K562 (cell line): ENCODE data around the gene STX7.

Experiments
- EZH2 ChIP-seq: IDR thresholded peaks from 2 replicates; pipeline ENCODE4 v1.6.1; 2012; ENCODE audit warnings: low read depth, mild to moderate bottlenecking, inconsistent platforms, low read length, borderline replicate concordance
- IFI16 ChIP-seq: fragments of 250-450 bp; sonication (Bioruptor Pico); IDR thresholded peaks from 2 replicates; pipeline ENCODE4 v2.1.2; 2022; ENCODE audit warnings: mild to moderate bottlenecking, inconsistent platforms
- KLF6 ChIP-seq: fragments of 250-450 bp; sonication (Bioruptor Pico); IDR thresholded peaks from 2 replicates; pipeline ENCODE4 v1.4.0; 2020; ENCODE audit warnings: mild to moderate bottlenecking, moderate library complexity, borderline replicate concordance
- MBD2 ChIP-seq: sonication (generic); IDR thresholded peaks from 2 replicates; pipeline ENCODE4 v1.6.1; 2016; ENCODE audit warnings: low read depth, borderline replicate concordance
- RNF2 ChIP-seq: sonication (generic); IDR thresholded peaks from 2 replicates; pipeline ENCODE4 v1.6.1; 2016
- SIN3A ChIP-seq, 2 experiments: fragments of 150-350 bp in 1 of 2; IDR thresholded peaks; 2 replicates each; pipeline ENCODE4 v1.6.1; 2011 to 2016; ENCODE audit warnings: borderline replicate concordance in 2 of 2, low read depth in 2 of 2, low read length in 2 of 2, mild to moderate bottlenecking in 2 of 2, moderate library complexity in 2 of 2; ENCODE audit not compliant: control insufficient read depth in 1 of 2
- SMAD3 ChIP-seq: fragments of 450-650 bp; formaldehyde crosslinking; conservative IDR thresholded peaks from 2 replicates; pipeline ENCODE4 v1.4.0; 2020; ENCODE audit warnings: mild to moderate bottlenecking
- TCF7 ChIP-seq: sonication (generic); IDR thresholded peaks from 2 replicates; pipeline ENCODE4 v1.6.1; 2016; ENCODE audit warnings: antibody characterized with exemption, borderline replicate concordance
- ZNF282 ChIP-seq: sonication (generic); formaldehyde crosslinking; IDR thresholded peaks from 2 replicates; pipeline ENCODE4 v1.8.1; 2023; ENCODE audit warnings: missing genetic modification reagents
- TF ChIP-seq, protein P1 (sequence below), 2 experiments: fragments of 450-650 bp in 1 of 2; sonication (generic) in 1 of 2; formaldehyde crosslinking in 1 of 2; IDR thresholded peaks; 2 replicates each; pipeline versions ENCODE4 v1.7.1 to v1.9.0; 2016 to 2022; ENCODE audit warnings: inconsistent platforms in 1 of 2, mild to moderate bottlenecking in 1 of 2, missing genetic modification reagents in 1 of 2
- TF ChIP-seq, protein P2 (sequence below), 3 experiments: IDR thresholded peaks in 2 of 3; conservative IDR thresholded peaks in 1 of 3; 2 replicates each; pipeline ENCODE4 v1.5.1; 2011 to 2012; ENCODE audit warnings: low read length in 3 of 3, mild to moderate bottlenecking in 3 of 3, control low read depth in 2 of 3, improper control_type of control experiment in 1 of 3, inconsistent platforms in 1 of 3, low read depth in 1 of 3, mixed read lengths in 1 of 3, moderate library complexity in 1 of 3; ENCODE audit not compliant: insufficient read depth in 2 of 3
- TF ChIP-seq, protein P3 (sequence below), 2 experiments: fragments of 450-650 bp in 1 of 2; sonication (generic) in 1 of 2; formaldehyde crosslinking in 1 of 2; IDR thresholded peaks in 1 of 2; conservative IDR thresholded peaks in 1 of 2; 2 replicates each; pipeline versions ENCODE4 v1.6.1 to v1.8.1; 2016 to 2023; ENCODE audit warnings: mild to moderate bottlenecking in 2 of 2, moderate library complexity in 2 of 2, inconsistent platforms in 1 of 2, missing genetic modification reagents in 1 of 2
- TF ChIP-seq, protein P4 (sequence below): fragments of 450-650 bp; formaldehyde crosslinking; IDR thresholded peaks from 2 replicates; pipeline ENCODE4 v1.4.0; 2020; ENCODE audit warnings: mild to moderate bottlenecking, mixed read lengths
- TF ChIP-seq, protein P5 (sequence below): fragments of 450-650 bp; formaldehyde crosslinking; IDR thresholded peaks from 2 replicates; pipeline ENCODE4 v1.4.0; 2022; ENCODE audit warnings: missing genetic modification characterization

DNA sequence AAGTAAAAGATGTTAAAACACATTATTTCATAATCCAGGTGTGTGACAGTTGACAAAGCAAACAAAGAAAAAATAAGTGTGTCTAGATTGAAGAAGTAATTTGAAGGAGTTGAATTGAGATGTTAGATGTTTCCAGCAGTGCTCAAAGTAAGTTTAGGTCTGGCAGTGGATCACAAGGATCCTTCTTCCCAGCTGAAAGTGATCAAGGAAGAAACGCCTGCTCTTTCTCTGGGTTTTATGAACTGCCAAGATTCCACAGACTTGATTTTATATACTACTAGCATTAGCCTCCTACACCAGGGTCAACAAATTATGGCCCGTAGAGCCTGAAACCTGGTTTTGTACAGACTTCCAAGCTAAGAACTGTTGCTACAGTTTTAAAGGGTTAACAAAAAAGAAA, 30.3 kb downstream of the STX7 start:
- TF ChIP-seq MBD2 (no peak), SMAD3 (CRISPR knock-in tag) (no peak), ZNF282 (CRISPR knock-in tag) (no peak), EZH2 (no peak), RNF2 (no peak), KLF6 (CRISPR knock-in tag) (no peak), IFI16 (CRISPR knock-in tag) (no peak), TCF7 (no peak), SIN3A (IDR thresholded peaks at IDR 0.05; ENCODE audit: borderline replicate concordance in 2 of 2, control insufficient read depth in 1 of 2, low read depth in 2 of 2, low read length in 2 of 2) (no peak)
- TF ChIP-seq, protein P1, sequence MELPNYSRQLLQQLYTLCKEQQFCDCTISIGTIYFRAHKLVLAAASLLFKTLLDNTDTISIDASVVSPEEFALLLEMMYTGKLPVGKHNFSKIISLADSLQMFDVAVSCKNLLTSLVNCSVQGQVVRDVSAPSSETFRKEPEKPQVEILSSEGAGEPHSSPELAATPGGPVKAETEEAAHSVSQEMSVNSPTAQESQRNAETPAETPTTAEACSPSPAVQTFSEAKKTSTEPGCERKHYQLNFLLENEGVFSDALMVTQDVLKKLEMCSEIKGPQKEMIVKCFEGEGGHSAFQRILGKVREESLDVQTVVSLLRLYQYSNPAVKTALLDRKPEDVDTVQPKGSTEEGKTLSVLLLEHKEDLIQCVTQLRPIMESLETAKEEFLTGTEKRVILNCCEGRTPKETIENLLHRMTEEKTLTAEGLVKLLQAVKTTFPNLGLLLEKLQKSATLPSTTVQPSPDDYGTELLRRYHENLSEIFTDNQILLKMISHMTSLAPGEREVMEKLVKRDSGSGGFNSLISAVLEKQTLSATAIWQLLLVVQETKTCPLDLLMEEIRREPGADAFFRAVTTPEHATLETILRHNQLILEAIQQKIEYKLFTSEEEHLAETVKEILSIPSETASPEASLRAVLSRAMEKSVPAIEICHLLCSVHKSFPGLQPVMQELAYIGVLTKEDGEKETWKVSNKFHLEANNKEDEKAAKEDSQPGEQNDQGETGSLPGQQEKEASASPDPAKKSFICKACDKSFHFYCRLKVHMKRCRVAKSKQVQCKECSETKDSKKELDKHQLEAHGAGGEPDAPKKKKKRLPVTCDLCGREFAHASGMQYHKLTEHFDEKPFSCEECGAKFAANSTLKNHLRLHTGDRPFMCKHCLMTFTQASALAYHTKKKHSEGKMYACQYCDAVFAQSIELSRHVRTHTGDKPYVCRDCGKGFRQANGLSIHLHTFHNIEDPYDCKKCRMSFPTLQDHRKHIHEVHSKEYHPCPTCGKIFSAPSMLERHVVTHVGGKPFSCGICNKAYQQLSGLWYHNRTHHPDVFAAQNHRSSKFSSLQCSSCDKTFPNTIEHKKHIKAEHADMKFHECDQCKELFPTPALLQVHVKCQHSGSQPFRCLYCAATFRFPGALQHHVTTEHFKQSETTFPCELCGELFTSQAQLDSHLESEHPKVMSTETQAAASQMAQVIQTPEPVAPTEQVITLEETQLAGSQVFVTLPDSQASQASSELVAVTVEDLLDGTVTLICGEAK (IDR thresholded peaks at IDR 0.05): no peak
- TF ChIP-seq, protein P1 (CRISPR knock-in tag; IDR thresholded peaks at IDR 0.05): no peak
- TF ChIP-seq, protein P2, sequence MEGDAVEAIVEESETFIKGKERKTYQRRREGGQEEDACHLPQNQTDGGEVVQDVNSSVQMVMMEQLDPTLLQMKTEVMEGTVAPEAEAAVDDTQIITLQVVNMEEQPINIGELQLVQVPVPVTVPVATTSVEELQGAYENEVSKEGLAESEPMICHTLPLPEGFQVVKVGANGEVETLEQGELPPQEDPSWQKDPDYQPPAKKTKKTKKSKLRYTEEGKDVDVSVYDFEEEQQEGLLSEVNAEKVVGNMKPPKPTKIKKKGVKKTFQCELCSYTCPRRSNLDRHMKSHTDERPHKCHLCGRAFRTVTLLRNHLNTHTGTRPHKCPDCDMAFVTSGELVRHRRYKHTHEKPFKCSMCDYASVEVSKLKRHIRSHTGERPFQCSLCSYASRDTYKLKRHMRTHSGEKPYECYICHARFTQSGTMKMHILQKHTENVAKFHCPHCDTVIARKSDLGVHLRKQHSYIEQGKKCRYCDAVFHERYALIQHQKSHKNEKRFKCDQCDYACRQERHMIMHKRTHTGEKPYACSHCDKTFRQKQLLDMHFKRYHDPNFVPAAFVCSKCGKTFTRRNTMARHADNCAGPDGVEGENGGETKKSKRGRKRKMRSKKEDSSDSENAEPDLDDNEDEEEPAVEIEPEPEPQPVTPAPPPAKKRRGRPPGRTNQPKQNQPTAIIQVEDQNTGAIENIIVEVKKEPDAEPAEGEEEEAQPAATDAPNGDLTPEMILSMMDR (IDR thresholded peaks at IDR 0.05 in 2 of 3, conservative IDR thresholded peaks at IDR 0.05 in 1 of 3; ENCODE audit: insufficient read depth in 2 of 3, low read depth in 1 of 3, low read length in 3 of 3): no peak
- TF ChIP-seq, protein P3, sequence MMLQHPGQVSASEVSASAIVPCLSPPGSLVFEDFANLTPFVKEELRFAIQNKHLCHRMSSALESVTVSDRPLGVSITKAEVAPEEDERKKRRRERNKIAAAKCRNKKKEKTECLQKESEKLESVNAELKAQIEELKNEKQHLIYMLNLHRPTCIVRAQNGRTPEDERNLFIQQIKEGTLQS (IDR thresholded peaks at IDR 0.05): no peak
- TF ChIP-seq, protein P3 (CRISPR knock-in tag; conservative IDR thresholded peaks at IDR 0.05): no peak
- TF ChIP-seq, protein P4, sequence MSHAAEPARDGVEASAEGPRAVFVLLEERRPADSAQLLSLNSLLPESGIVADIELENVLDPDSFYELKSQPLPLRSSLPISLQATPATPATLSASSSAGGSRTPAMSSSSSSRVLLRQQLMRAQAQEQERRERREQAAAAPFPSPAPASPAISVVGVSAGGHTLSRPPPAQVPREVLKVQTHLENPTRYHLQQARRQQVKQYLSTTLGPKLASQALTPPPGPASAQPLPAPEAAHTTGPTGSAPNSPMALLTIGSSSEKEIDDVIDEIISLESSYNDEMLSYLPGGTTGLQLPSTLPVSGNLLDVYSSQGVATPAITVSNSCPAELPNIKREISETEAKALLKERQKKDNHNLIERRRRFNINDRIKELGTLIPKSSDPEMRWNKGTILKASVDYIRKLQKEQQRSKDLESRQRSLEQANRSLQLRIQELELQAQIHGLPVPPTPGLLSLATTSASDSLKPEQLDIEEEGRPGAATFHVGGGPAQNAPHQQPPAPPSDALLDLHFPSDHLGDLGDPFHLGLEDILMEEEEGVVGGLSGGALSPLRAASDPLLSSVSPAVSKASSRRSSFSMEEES (CRISPR knock-in tag): no peak
- TF ChIP-seq, protein P5, sequence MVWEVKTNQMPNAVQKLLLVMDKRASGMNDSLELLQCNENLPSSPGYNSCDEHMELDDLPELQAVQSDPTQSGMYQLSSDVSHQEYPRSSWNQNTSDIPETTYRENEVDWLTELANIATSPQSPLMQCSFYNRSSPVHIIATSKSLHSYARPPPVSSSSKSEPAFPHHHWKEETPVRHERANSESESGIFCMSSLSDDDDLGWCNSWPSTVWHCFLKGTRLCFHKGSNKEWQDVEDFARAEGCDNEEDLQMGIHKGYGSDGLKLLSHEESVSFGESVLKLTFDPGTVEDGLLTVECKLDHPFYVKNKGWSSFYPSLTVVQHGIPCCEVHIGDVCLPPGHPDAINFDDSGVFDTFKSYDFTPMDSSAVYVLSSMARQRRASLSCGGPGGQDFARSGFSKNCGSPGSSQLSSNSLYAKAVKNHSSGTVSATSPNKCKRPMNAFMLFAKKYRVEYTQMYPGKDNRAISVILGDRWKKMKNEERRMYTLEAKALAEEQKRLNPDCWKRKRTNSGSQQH (CRISPR knock-in tag): no peak
